Renal cortical epithelial cell (primary cell): Measurements from ENCODE around the gene EML4. TPM values are rescaled to one million over a fixed set of nuclear protein-coding genes. Genes with fewer than 3 reads are reported as not detected.
"Not testable (repeated sequence)": the region's sequence is repeated elsewhere in the genome, so short reads cannot be mapped to it uniquely, and the experiment has no call there.

ENCODE experiments used
- DNase-seq: peaks from one replicate; pipeline ENCODE4 v3.0.0-alpha.2; 2011; ENCODE audit warnings: low read depth
- total RNA-seq: library from RNA; depleted of rRNA; stranded (reverse); fragments of >200 nt; gene quantifications from 2 replicates; pipeline ENCODE4 v1.2.3, GENCODE V29; 2014

Gene EML4
- total RNA-seq, 1 donor from 2014 or later: 45.6 TPM

- no peak for DNase-seq
Observed at GRCh38 chr2:42172566-42172965, 3.4 kb downstream of the EML4 start.

GRCh38 chr2:42173467-42173866, 4.3 kb downstream of the EML4 start:
- not testable (repeated sequence) for DNase-seq

- DNase-seq: no peak
Observed at GRCh38 chr2:42176992-42177738, 8.0 kb downstream of the EML4 start.

GRCh38 chr2:42178335-42178734, 9.2 kb downstream of the EML4 start:
- no peak for DNase-seq

GRCh38 chr2:42180300-42180699, 11.1 kb downstream of the EML4 start:
- DNase-seq: no peak

GRCh38 chr2:42182654-42183308, 13.6 kb downstream of the EML4 start:
- no peak for DNase-seq

- DNase-seq: no peak
Observed at GRCh38 chr2:42183775-42184174, 14.6 kb downstream of the EML4 start.

GRCh38 chr2:42184346-42184745, 15.2 kb downstream of the EML4 start:
- DNase-seq: no peak

- DNase-seq: no peak
Observed at GRCh38 chr2:42185220-42185921, 16.2 kb downstream of the EML4 start.

GRCh38 chr2:42186366-42186765, 17.2 kb downstream of the EML4 start:
- no peak for DNase-seq

- no peak for DNase-seq
Observed at GRCh38 chr2:42186945-42187632, 17.9 kb downstream of the EML4 start.

- no peak for DNase-seq
Observed at GRCh38 chr2:42187886-42188285, 18.7 kb downstream of the EML4 start.

- no peak for DNase-seq
Observed at GRCh38 chr2:42189235-42189566, 20.0 kb downstream of the EML4 start.

- DNase-seq: no peak
Observed at GRCh38 chr2:42190191-42190590, 21.0 kb downstream of the EML4 start.

- peak; percentile 65 for DNase-seq
Observed at GRCh38 chr2:42191285-42192009, 22.3 kb downstream of the EML4 start.

GRCh38 chr2:42192010-42192373, 22.8 kb downstream of the EML4 start:
- DNase-seq: no peak

- no peak for DNase-seq
Observed at GRCh38 chr2:42192652-42193566, 23.8 kb downstream of the EML4 start.

GRCh38 chr2:42193722-42194187, 24.6 kb downstream of the EML4 start:
- no peak for DNase-seq

- no peak for DNase-seq
Observed at GRCh38 chr2:42194428-42194827, 25.3 kb downstream of the EML4 start.

- peak; percentile 97 for DNase-seq
Observed at GRCh38 chr2:42195559-42195958, 26.4 kb downstream of the EML4 start.

GRCh38 chr2:42196070-42196402, 26.9 kb downstream of the EML4 start:
- no peak for DNase-seq
